KOPT-K1 (cell line): ENCODE results near the gene IL34.

Experiments used
- H3K27ac ChIP-seq: fragments of 200-600 bp; sonication (generic); 2 replicates; pipeline ENCODE4 v1.5.1; 2016; ENCODE audit warnings: antibody characterized with exemption, mild to moderate bottlenecking, low read depth, low read length; ENCODE audit not compliant: poor library complexity, severe bottlenecking
- H3K36me3 ChIP-seq: fragments of 200-600 bp; sonication (generic); 2 replicates; pipeline ENCODE4 v1.5.1; 2017; ENCODE audit warnings: antibody characterized with exemption, mild to moderate bottlenecking, low read length, moderate library complexity; ENCODE audit not compliant: insufficient read depth
- H3K9me3 ChIP-seq: fragments of 200-600 bp; sonication (generic); 2 replicates; pipeline ENCODE4 v1.5.1; 2017; ENCODE audit warnings: antibody characterized with exemption, low read length, mild to moderate bottlenecking; ENCODE audit not compliant: insufficient read depth, poor library complexity, severe bottlenecking

IL34 gene

DNA sequence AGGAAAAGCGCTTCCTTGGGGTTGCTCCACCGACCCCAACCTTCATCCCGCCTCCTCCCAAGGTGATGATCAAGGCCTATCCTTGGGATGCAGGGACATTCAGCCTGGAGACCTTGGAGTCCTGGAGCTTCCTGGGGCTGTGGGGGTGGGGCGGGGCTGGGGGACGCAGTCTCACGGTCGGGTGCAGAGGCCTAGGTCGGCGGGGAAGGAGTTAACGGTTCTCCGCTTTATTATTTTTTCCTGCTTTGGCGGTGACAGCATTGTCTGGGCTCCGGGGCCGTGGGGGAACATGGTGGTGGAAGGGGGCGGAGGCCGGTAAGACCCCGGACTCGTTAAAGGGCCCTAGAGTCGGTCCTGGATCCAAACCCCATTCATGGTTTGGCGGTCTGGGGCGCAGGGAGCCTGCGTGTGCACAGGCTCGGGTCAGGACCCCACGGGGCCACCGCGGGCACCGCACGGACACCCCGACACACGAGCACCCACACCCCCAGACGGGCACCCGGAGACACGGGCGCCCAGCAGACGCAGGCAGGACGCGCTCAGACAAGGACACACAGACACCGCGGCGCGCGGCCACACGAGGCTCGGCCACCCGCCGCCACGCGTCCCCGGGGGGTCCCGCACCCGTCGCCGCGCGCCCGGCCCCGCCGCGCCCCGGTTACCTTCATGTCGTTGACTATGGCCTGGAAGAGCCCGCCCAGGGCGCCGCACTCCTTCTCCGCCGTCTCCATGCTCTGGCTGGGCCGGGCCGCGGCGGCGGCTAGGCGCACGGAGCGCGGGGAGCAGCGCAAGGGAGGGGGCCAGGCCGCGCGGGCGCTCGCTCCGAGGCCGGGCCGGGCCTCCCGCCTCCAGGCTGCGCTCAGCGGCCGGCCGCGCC is 38.9 kb downstream of the IL34 start:
- Histone ChIP-seq H3K9me3 (no peaks in the 10 kb centered on the region), H3K36me3 (no peaks in the 10 kb centered on the region), H3K27ac (peak overlapping the region; percentile 23)

- peak within 1 kb of the TSS; percentile 23 for H3K27ac ChIP-seq
Measured at GRCh38 chr16:70685938-70686375, 39.6 kb downstream of the IL34 start, which contains the start of gene MTSS2. TSS of gene MTSS2 (minus strand) at chr16:70686053. CDS start at chr16:70685791, 262 bp downstream.

DNA sequence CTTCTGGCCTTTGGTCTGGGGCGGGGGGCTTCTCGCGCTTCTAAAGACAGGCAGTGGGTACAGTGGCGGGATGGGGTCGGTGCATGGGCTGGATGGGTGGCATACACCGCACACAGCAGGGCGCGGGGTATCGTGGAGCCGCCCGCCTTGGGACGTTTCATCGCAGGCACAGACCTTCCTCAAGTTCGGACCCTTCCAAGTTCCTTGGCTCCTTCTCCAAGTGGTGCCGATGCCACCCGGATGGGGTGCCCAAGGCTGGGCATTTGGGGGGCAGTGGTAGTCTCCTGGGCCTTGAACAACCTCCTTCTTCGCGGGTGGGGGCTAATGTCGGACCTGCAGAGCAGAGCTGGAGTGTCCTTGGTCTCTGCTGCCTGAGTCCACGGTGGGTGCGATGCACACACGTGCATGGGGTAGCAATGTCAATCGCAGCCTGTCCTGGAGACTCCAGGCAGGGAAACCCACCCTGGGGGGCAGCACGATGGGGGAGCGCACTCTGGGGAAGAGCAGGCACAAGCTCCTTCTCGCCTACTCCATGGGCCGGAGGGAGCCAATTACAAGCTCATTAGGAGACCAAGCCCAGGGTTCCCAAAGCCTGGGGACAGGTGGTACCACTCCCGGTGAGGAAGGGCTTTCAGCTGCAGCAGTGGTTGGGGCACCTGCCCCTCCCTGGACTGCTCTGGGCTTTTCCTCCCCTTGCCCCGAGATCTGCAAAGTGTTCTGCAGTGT is 40.2 kb downstream of the IL34 start:
- Histone ChIP-seq H3K9me3 (no peaks in the 10 kb centered on the region), H3K27ac (no peak overlapping the region), H3K36me3 (no peaks in the 10 kb centered on the region)

More at GRCh38 chr16:70685938-70686375, 39.6 kb downstream of the IL34 start, which contains the start of gene MTSS2:
- no peaks in the 10 kb centered on the region for H3K9me3 ChIP-seq
- H3K36me3 ChIP-seq, result no peaks in the 10 kb centered on the region

DNA sequence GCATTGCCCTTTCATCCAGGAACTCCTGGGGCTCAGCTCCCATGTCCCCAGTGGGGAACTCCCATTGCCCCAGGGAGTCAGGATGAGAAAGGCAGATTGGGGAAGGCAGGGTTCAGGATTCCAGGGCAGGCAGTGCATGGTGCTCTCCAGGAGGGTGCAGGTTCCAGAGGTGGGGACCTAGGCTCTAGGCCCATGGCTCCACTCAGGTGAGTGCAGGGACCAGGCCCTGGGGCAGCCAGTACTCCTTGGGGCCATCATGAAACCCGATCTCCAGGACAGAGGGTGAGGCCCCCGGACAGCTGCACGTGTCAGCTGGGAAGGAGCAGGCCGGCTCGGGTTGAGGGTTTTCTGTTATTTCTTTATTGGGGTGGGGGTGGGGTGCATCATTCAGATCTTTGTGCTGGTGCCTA is 40.7 kb downstream of the IL34 start:
- no peaks in the 10 kb centered on the region for H3K9me3 ChIP-seq
- no peak overlapping the region for H3K27ac ChIP-seq
- no peaks in the 10 kb centered on the region for H3K36me3 ChIP-seq

- no peaks in the 10 kb centered on the region for H3K36me3 ChIP-seq
- no peaks in the 10 kb centered on the region for H3K9me3 ChIP-seq
- no peak overlapping the region for H3K27ac ChIP-seq
Measured at GRCh38 chr16:70687671-70688245, 41.4 kb downstream of the IL34 start.

GRCh38 chr16:70688246-70688742 is 41.9 kb downstream of the IL34 start:
- Histone ChIP-seq H3K9me3 (no peaks in the 10 kb centered on the region), H3K36me3 (no peaks in the 10 kb centered on the region), H3K27ac (no peak overlapping the region)

DNA sequence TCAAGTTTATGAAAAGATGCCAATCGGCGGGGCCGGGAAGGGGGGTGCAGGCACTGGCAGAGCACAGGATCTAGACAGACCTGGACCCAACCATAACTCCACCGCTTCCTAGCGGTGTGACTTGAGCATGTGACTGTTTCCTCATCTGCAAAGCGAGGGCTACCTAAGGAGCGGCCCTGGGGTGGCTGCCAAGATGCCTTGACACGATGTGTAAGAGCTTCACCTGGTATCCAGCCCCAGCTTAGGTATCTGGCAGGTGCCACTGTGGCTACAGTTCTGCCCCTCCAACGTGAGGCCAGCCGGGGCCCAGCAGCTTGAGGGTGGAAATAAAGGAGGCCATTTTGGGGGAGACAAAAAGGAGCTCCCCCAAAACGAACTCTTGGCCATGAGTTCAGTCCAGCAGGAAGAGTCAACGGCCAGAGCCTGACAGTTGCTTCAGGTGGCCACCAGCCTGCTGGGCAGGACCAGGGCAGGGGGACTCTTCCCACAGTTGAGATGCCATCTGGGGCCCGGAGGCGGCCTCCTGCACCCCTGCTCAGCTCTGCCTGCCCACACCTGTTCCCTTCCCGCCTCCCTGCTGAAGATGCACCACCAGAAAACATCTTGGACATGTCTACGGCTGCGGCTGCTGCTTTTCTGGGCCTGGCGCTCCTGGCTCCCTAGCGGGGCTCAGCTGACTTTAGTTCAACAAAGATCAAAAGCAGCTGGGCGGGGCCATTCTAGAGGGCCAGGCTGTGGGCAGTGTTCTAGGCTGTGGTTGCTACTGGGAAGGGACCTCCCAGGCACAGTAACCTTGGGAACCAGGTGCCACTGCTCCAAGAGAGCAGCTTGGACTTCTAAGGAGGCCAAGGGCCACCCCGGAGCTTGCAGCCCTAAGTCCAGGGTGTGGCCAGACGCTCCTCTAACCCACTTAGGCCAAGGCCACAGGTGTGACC is 42.9 kb downstream of the IL34 start:
- Histone ChIP-seq H3K36me3 (no peaks in the 10 kb centered on the region), H3K9me3 (no peaks in the 10 kb centered on the region), H3K27ac (no peak overlapping the region)

GRCh38 chr16:70689970-70690891 is 43.9 kb downstream of the IL34 start:
- Histone ChIP-seq H3K27ac (no peak overlapping the region), H3K9me3 (no peaks in the 10 kb centered on the region), H3K36me3 (no peaks in the 10 kb centered on the region)

GRCh38 chr16:70691223-70692129 is 45.1 kb downstream of the IL34 start:
- Histone ChIP-seq H3K9me3 (no peaks in the 10 kb centered on the region), H3K27ac (peak overlapping the region; percentile 3), H3K36me3 (no peaks in the 10 kb centered on the region)

DNA sequence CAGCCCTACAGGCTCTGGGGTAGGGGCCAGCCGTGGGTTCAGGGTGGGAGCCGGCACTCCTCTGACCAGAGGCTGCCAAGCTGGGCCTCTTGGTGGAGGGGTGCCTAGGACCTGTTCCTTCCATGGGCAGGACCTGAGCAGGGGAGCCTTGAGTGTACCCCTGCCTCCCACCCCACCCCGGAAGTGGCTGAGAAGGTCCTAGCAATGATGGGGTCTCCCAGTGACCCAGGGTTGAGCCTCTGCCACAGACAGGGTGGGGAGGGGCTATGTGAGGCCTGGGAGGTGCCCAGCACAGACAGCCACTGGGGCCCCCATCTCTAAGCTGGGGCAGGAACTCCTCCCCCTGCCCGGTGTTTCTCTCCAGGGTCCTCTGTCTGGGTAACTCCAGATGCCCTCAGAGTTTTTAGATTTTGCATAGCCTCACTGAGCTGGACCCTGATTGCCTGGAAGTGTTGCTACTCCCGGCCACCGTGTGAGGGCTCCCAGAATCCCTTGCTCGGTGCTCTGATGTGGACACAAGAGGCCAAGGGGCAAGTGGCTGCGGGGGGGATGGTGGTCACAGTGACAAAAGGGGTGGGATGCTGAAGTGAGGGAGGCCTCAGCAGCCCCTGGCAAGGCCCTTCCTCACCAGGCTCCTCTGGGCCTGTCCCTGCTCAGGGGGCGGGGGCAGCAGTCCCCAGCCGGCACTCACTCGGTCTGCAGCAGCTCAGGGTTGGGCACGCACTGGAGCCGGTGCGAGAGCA is 45.9 kb downstream of the IL34 start:
- H3K36me3 ChIP-seq, result no peaks in the 10 kb centered on the region
- H3K27ac ChIP-seq, result peak overlapping the region; percentile 90
- no peaks in the 10 kb centered on the region for H3K9me3 ChIP-seq

DNA sequence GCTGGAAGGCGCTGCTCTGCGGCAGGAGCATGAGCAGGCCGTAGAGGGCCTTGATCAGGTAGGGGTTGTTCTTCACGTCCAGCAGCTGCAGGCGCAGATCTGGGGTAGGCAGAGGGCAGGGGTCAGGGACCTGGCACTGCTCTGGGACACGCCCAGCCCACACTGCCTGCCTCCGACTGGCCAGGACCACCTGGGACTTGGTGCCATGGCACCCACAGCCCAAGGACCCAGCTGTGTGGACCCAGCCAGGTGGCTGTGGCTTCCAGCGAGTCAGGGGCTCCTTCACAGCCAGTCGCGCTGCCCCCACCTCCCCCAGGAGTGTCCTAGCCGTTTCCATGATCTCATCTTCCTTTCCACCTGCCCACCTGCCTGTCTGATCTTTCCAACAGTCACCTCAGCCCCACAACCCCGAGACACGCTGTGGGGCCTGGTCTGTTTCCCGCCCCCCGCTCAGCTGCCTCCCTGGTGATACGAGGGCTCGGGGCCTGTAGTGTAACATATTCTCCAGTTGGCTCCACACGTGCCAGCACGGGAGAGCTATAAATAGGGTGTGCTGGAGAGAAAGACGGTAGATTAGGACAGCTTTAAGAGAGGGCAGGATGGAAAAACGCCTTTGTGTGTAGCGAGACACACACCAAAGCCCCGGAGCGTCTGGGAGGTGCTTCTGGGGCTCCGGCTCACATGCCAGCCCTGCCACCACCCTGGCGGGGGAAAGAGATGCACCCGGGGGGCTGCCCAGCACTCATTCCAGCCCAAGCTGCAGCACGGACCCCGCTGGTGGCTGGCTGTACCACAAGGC is 46.7 kb downstream of the IL34 start:
- Histone ChIP-seq H3K27ac (peak overlapping the region; percentile 90), H3K36me3 (peaks cover 6% of the 10 kb centered on the region; the same call in 1 of the 2 replicates), H3K9me3 (no peaks in the 10 kb centered on the region)
